GM19452 (cell line): ENCODE measurements around the gene AIPL1.

Source experiments
- ATAC-seq: cut with Tn5 transposase; IDR thresholded peaks from one replicate; pipeline ENCODE4 v1.9.1; 2021; ENCODE audit not compliant: unreplicated experiment

Gene AIPL1

GRCh38 chr17:6452471-6453266, 17.7 kb upstream of the AIPL1 start:
- ATAC-seq, result no peak

GRCh38 chr17:6450926-6451832, 16.3 kb upstream of the AIPL1 start:
- ATAC-seq, result no peak

- ATAC-seq, result no peak
Measured at GRCh38 chr17:6449307-6449706, 14.4 kb upstream of the AIPL1 start.

GRCh38 chr17:6448473-6448872, 13.6 kb upstream of the AIPL1 start:
- no peak for ATAC-seq

GRCh38 chr17:6446516-6447100, 11.7 kb upstream of the AIPL1 start:
- ATAC-seq, result no peak

GRCh38 chr17:6444571-6445335, 9.8 kb upstream of the AIPL1 start:
- ATAC-seq, result no peak

DNA sequence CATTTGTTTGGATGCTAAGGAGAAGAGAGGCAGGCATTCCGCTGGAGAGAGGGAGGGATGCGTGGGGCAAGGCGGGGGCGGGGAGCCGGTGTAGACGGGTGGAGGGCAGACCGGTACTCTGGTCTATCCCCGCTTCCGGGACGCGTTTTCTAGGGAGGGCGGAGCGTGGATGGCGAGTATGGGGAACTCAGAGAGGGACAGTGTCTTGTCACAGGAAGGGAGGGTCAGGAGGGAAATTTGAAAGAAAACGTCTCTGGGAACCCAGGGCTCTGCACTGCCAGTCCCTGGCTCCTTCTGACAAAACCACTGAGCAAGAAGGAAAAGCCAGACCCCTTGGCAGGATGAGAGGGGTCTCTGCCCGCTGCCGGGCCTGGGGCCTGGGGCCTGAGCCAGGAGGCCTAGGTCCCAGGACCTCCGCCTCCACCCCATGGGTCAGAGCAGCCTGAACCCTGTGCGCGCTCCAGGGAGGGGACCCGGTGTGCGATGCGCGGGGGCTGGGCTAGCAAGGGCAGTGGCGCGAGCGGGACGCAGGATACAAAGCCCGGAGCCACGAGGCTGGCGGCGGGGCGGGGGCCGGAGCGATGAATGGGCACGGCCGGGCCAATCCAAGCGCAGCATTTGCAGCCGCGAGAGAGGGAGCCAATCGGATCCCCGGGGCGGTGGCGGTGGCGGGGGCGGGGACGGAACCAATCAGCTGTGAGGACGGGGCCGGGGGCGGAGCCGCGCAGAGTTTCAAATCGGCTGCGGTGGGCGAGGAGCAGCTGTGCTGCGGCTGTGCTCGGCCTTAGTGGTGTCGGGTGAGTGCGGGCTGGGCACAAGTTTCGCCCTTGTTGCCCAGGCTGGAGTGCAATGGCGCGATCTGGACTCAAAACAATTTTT, 9.0 kb upstream of the AIPL1 start, which contains the start of gene PIMREG:
Gene PIMREG (plus strand): TSS at position 764 of the 879 bp plus-strand sequence. CDS start 656 bp downstream, outside the sequence.
- peak; percentile 84 for ATAC-seq

- no peak for ATAC-seq
Measured at GRCh38 chr17:6442775-6443174, 7.9 kb upstream of the AIPL1 start.

DNA sequence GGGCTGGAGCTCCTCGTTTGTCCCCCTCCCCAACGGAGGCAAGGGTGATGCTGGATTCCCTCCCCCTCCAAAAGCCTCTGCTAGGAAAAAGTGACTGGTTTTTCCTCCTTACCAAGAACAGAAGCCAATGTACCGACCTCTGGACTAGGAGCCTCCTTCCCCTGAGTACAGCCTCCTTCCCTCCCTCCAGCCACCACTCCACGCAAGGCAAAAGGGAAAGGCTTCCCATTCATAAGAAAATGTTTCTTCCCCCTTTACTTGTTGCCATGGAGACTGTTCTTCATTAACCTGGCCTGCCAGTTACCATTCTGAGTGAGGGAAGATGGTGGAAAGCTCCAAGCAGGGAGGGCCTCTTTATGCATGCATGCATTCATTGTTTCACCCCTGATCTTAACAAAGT, 5.0 kb upstream of the AIPL1 start:
- no peak for ATAC-seq

- ATAC-seq, result no peak
Measured at GRCh38 chr17:6437956-6438355, 3.0 kb upstream of the AIPL1 start.

- ATAC-seq, result no peak
Measured at GRCh38 chr17:6437466-6437865, 2.5 kb upstream of the AIPL1 start.

DNA sequence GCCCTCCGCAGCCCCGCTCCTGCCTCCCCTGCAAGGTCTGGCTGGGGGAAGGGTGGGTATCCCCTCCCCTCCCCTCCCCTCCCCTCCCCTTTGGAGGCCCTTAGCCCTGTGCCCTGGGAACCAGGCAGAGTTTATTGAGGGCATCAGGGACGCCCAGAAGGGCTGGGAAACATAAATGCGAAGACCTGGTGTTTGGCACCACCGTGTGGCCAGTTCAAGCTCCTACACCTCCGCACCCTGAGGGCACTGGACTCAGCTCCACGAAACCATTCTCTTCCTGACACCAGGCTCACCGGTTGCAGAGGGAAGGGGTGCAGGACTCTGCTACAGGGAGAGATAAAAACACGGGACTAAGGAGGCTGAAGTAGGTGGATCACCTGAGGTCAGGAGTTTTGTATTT, 1.0 kb upstream of the AIPL1 start:
- no peak for ATAC-seq

- ATAC-seq, result no peak
Measured at GRCh38 chr17:6430769-6431168, 4.2 kb downstream of the AIPL1 start.

DNA sequence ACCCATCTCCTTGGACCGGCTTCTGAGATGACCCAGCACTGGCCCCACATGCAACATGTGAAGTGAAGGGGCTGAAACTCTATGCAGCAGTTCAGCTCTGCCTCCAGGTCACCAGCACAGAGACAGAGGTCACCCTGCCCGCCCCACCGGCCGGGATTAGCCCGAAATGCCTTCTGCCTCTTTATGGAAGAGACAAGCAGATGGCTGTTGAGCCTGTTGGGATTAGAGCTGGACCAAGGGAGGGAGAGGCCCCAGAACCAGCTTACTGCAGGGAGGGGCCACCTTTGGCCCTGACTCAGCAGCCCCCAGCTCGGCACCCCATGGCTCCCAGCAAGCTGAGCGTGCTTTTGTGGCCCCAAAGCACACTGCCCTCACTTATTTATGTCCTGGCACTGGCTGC, 5.7 kb downstream of the AIPL1 start:
- no peak for ATAC-seq

- ATAC-seq, result no peak
Measured at GRCh38 chr17:6428207-6428965, 6.5 kb downstream of the AIPL1 start.

- no peak for ATAC-seq
Measured at GRCh38 chr17:6427279-6427781, 7.6 kb downstream of the AIPL1 start.

DNA sequence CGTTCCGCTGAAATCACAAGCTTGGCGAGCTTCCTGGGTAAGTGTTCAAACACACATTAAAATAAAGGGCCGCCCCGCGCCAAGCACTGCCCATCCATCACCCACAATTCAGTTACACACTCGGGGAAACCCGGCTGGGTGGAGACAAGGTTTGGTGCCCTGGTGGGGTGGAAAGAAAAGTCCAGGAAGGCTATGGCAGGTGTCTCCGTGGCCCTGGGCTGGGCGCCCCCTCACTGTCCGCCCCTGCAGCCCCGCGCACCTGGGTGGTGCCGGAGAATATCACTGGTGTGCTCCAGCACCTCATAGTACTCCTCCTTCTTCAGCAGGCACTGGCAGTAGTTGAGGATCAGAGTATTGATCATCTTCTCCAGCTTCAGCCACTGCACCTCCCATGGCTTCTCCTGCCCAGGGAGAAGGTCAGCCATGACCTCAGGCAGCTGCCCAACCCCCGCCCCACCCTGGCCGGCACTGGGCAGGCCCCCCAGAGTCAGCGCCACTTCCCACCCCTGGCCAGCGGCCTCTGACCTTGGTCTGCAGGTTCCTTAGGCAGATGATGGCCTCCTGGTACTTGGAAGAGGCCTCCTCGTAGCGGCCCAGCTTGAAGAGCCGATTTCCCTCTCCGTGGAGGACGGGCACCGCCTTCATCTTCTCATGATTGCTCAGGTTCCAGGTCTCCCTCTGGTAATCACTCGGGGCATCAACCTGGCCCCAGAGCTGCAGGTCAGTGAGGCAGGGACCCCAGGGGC, 8.4 kb downstream of the AIPL1 start:
- ATAC-seq, result no peak

DNA sequence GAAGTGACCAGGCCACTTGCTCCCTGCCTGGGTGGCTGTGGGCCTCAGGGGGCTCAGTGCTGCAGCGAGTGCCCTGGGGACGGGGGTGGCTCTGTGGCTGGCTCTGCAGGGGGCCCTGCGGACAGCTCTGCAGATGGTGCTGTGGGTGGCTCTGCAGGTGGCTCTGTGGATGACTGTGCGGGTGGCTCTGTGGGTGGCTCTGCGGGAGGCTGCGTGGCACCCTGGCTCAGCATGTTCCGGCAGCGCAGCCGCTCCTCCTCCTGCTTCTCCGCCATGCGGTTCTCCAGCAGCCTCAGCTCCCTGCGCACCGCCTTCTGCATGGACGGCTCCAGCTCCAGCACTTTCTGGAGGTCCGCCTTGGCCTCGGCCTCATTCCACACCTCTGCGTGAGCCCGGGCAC, 9.5 kb downstream of the AIPL1 start:
- no peak for ATAC-seq
